Cardiac muscle cell (in vitro differentiated cells and primary cell): ENCODE results near the gene STAG3. TPM values are rescaled to one million over a fixed set of nuclear protein-coding genes. Genes with fewer than 3 reads are reported as not detected.
A peak's percentile ranks its signal among the peaks of the same experiment; 100 is the strongest.
"Not testable (repeated sequence)": the region's sequence is repeated elsewhere in the genome, so short reads cannot be mapped to it uniquely, and the experiment has no call there.

ENCODE experiments used
- DNase-seq, 2 donors: peaks; one replicate each; pipeline versions ENCODE4 v3.0.0 to v3.0.0-alpha.2; 2010 to 2017; ENCODE audit warnings: low read depth in 1 of 2, low spot score in 1 of 2
- H3K27ac ChIP-seq: fragments of 200-600 bp; sonication (generic); 2 replicates; pipeline ENCODE4 v1.5.1; 2016
- H3K27me3 ChIP-seq: fragments of 200-600 bp; sonication (generic); 2 replicates; pipeline ENCODE4 v1.6.0; 2016; ENCODE audit warnings: control low read depth
- H3K36me3 ChIP-seq: fragments of 200-600 bp; sonication (generic); 2 replicates; pipeline ENCODE4 v1.5.1; 2016; ENCODE audit warnings: control low read depth
- H3K4me1 ChIP-seq: fragments of 200-600 bp; sonication (generic); 2 replicates; pipeline ENCODE4 v1.8.1; 2017; ENCODE audit warnings: low read depth, mild to moderate bottlenecking, mixed run types
- H3K4me3 ChIP-seq: fragments of 200-600 bp; sonication (generic); 2 replicates; pipeline ENCODE4 v1.5.1; 2016; ENCODE audit warnings: mild to moderate bottlenecking
- H3K9me3 ChIP-seq: fragments of 200-600 bp; sonication (generic); 2 replicates; pipeline ENCODE4 v1.5.1; 2017; ENCODE audit warnings: low read depth, mild to moderate bottlenecking, control low read depth
- CTCF ChIP-seq: IDR thresholded peaks from 2 replicates; pipeline ENCODE4 v1.5.1; 2012; ENCODE audit warnings: low read depth, mild to moderate bottlenecking, low read length
- polyA plus RNA-seq: library from polyadenylated mRNA; unstranded; fragments of >200 nt; fragmentation: Nextera tagmentation; extraction: Ambion mirVana; gene quantifications from 2 replicates; pipeline ENCODE4 v1.2.1, GENCODE V29; 2016
- total RNA-seq: library from RNA; depleted of rRNA; stranded (reverse); fragments of >200 nt; gene quantifications from 2 replicates; pipeline ENCODE4 v1.2.3, GENCODE V29; 2016

Gene STAG3
- 1.6 and 2.0 TPM in 2 replicates for total RNA-seq
- polyA plus RNA-seq: 5.8 and 6.8 TPM in 2 replicates

- Histone ChIP-seq H3K36me3 (no peaks in the 10 kb centered on the region), H3K27me3 (no peaks in the 10 kb centered on the region), H3K27ac (no peak within 1 kb of the TSS), H3K9me3 (no peaks in the 10 kb centered on the region), H3K4me1 (no peaks in the 10 kb centered on the region), H3K4me3 (peak within 1 kb of the TSS; percentile 84)
- peak; percentile 97 for DNase-seq
- no peak for TF ChIP-seq CTCF
Observed at GRCh38 chr7:100177045-100178001, at the start of gene STAG3, which contains the start of gene GPC2. Gene STAG3 (plus strand): TSS chr7:100177918. CDS start chr7:100180557, 2,639 bp downstream. Gene GPC2 (minus strand): TSS chr7:100177381. CDS start chr7:100177199, 182 bp downstream.

GRCh38 chr7:100128637-100128963 lies 49.1 kb upstream of the STAG3 start:
- no peak overlapping the region for H3K27ac ChIP-seq
- H3K4me3 ChIP-seq: no peak overlapping the region
- H3K9me3 ChIP-seq: no peaks in the 10 kb centered on the region
- H3K36me3 ChIP-seq: no peaks in the 10 kb centered on the region
- DNase-seq: no peak
- TF ChIP-seq CTCF: no peak
- no peaks in the 10 kb centered on the region for H3K27me3 ChIP-seq
- H3K4me1 ChIP-seq: no peaks in the 10 kb centered on the region

GRCh38 chr7:100130220-100130607 lies 47.5 kb upstream of the STAG3 start:
- DNase-seq, H3K27me3 ChIP-seq, H3K4me1 ChIP-seq, H3K9me3 ChIP-seq, H3K36me3 ChIP-seq, H3K4me3 ChIP-seq, H3K27ac ChIP-seq: not testable (repeated sequence)

GRCh38 chr7:100130608-100131453 lies 46.9 kb upstream of the STAG3 start:
- Histone ChIP-seq H3K9me3 (no peaks in the 10 kb centered on the region), H3K4me1 (no peaks in the 10 kb centered on the region), H3K27ac (no peak overlapping the region), H3K4me3 (no peak overlapping the region), H3K27me3 (no peaks in the 10 kb centered on the region), H3K36me3 (no peaks in the 10 kb centered on the region)
- peak; percentile 58 to 86 for DNase-seq
- peak; percentile 75 for TF ChIP-seq CTCF

GRCh38 chr7:100132126-100132525 lies 45.6 kb upstream of the STAG3 start:
- DNase-seq: no peak
- no peaks in the 10 kb centered on the region for H3K27me3 ChIP-seq
- H3K9me3 ChIP-seq: no peaks in the 10 kb centered on the region
- no peak overlapping the region for H3K27ac ChIP-seq
- H3K36me3 ChIP-seq: no peaks in the 10 kb centered on the region
- H3K4me3 ChIP-seq: no peak overlapping the region
- no peak for TF ChIP-seq CTCF
- H3K4me1 ChIP-seq: no peaks in the 10 kb centered on the region
